Endothelial cell of umbilical vein (primary cell): ENCODE measurements around the gene GPR137. TPM values are rescaled to one million over a fixed set of nuclear protein-coding genes. Genes with fewer than 3 reads are reported as not detected.
A peak's percentile ranks its signal among the peaks of the same experiment; 100 is the strongest.

Source experiments
- BruUV-seq: library from RNA; stranded (reverse); fragments of 400-500 nt; replicated peaks from 2 replicates; lab custom pipeline; 2021; lab: Mats Ljungman, UMichigan
- CTCF ChIA-PET: fragments of 300-600, 350-600 bp; sonication (Branson Sonifier 250); formaldehyde crosslinking; loops from one replicate; lab custom pipeline; 2021; ENCODE audit warnings: antibody characterized with exemption, inconsistent platforms; lab: Charles Lee
- POLR2A ChIA-PET: fragments of 300-600, 350-600 bp; sonication (Branson Sonifier 250); formaldehyde crosslinking; loops from one replicate; lab custom pipeline; 2021; ENCODE audit warnings: antibody characterized with exemption, inconsistent platforms; lab: Charles Lee
- DNase-seq: peaks from one replicate; pipeline ENCODE4 v3.0.0-alpha.2; 2011; ENCODE audit warnings: low read depth, low spot score
- FAIRE-seq: peaks from 2 replicates; lab custom pipeline; 2011; peaks lifted over from hg19 to GRCh38; lab: Jason Lieb, UNC
- H2AFZ ChIP-seq: 2 replicates; pipeline ENCODE4 v1.6.0; 2012; ENCODE audit warnings: low read depth, low read length, control low read depth, inconsistent platforms
- H3K27ac ChIP-seq: 2 replicates; pipeline ENCODE4 v1.5.1; 2011; ENCODE audit warnings: low read depth, mild to moderate bottlenecking, control low read depth, low read length, moderate library complexity; ENCODE audit not compliant: insufficient read depth
- H3K27me3 ChIP-seq, 2 experiments: 2 replicates each; pipeline versions ENCODE4 v1.6.0 to v1.6.1; 2011; ENCODE audit warnings: low read length in 2 of 2, mixed read lengths in 1 of 2; ENCODE audit not compliant: control insufficient read depth in 2 of 2, insufficient read depth in 2 of 2
- H3K36me3 ChIP-seq, 2 experiments: 2 replicates in 1 of 2; 3 replicates in 1 of 2; pipeline ENCODE4 v1.5.1; 2011; ENCODE audit warnings: low read length in 2 of 2, mild to moderate bottlenecking in 1 of 2, moderate library complexity in 1 of 2; ENCODE audit not compliant: control insufficient read depth in 2 of 2, insufficient read depth in 2 of 2; ENCODE audit errors: extremely low read depth in 1 of 2
- H3K4me1 ChIP-seq: 3 replicates; pipeline ENCODE4 v1.5.1; 2011; ENCODE audit warnings: mild to moderate bottlenecking, low read length; ENCODE audit not compliant: control insufficient read depth, insufficient read depth; ENCODE audit errors: extremely low read depth
- H3K4me2 ChIP-seq: 2 replicates; pipeline ENCODE4 v1.6.1; 2011; ENCODE audit warnings: low read length, control low read depth, mixed read lengths; ENCODE audit not compliant: insufficient read depth
- H3K4me3 ChIP-seq, 3 experiments: fragments of 200-600 bp in 1 of 3; sonication (generic), shearing (Covaris generic) in 1 of 3; replicated peaks in 1 of 3; 2 replicates each; pipeline ENCODE4 v1.5.1; 2011 to 2016; ENCODE audit warnings: control low read depth in 3 of 3, low read length in 3 of 3, mild to moderate bottlenecking in 2 of 3, inconsistent platforms in 1 of 3, low read depth in 1 of 3, moderate library complexity in 1 of 3; ENCODE audit not compliant: insufficient read depth in 1 of 3
- H3K79me2 ChIP-seq: 2 replicates; pipeline ENCODE4 v1.6.0; 2012; ENCODE audit warnings: low read length, inconsistent platforms; ENCODE audit not compliant: control insufficient read depth, insufficient read depth
- H3K9ac ChIP-seq: replicated peaks from 2 replicates; pipeline ENCODE3; 2011; ENCODE audit warnings: low read length, control low read depth; ENCODE audit not compliant: insufficient read depth; ENCODE audit errors: extremely low read depth
- H3K9me1 ChIP-seq: replicated peaks from 3 replicates; pipeline ENCODE4 v1.6.0; 2011; ENCODE audit warnings: mild to moderate bottlenecking, low read length; ENCODE audit not compliant: control insufficient read depth, insufficient read depth; ENCODE audit errors: extremely low read depth
- H3K9me3 ChIP-seq: replicated peaks from 2 replicates; pipeline ENCODE4 v1.5.1; 2012; ENCODE audit warnings: low read length, inconsistent platforms; ENCODE audit not compliant: control insufficient read depth, insufficient read depth
- H4K20me1 ChIP-seq: replicated peaks from 2 replicates; pipeline ENCODE3; 2011; ENCODE audit warnings: mild to moderate bottlenecking, low read length; ENCODE audit not compliant: control insufficient read depth, insufficient read depth; ENCODE audit errors: extremely low read depth
- EZH2 ChIP-seq: IDR thresholded peaks from 2 replicates; pipeline ENCODE4 v1.6.1; 2012; ENCODE audit warnings: borderline replicate concordance, low read depth, mild to moderate bottlenecking, moderate library complexity, low read length, inconsistent platforms; ENCODE audit not compliant: severe bottlenecking
- FOS ChIP-seq: IDR thresholded peaks from 2 replicates; pipeline ENCODE4 v1.6.1; 2011; ENCODE audit warnings: mild to moderate bottlenecking, low read length, moderate library complexity, borderline replicate concordance; ENCODE audit not compliant: insufficient read depth
- GATA2 ChIP-seq: IDR thresholded peaks from 2 replicates; pipeline ENCODE4 v1.7.0; 2011; ENCODE audit warnings: low read depth, mild to moderate bottlenecking, moderate library complexity, mixed read lengths, low read length; ENCODE audit not compliant: insufficient read length, insufficient read depth
- JUN ChIP-seq: IDR thresholded peaks from 2 replicates; pipeline ENCODE4 v1.6.1; 2011; ENCODE audit warnings: borderline replicate concordance, low read depth; ENCODE audit not compliant: insufficient read length, insufficient read depth
- MYC ChIP-seq: IDR thresholded peaks from one replicate; pipeline ENCODE4 v1.6.1; 2011; ENCODE audit warnings: mild to moderate bottlenecking, low read depth, low read length
- POLR2A ChIP-seq: IDR thresholded peaks from 2 replicates; pipeline ENCODE4 v1.6.1; 2012; ENCODE audit warnings: low read depth, mild to moderate bottlenecking, control low read depth, low read length
- POLR2AphosphoS5 ChIP-seq: IDR thresholded peaks from 2 replicates; pipeline ENCODE4 v1.6.1; 2012; ENCODE audit warnings: low read depth, mild to moderate bottlenecking, control low read depth, low read length, moderate library complexity; ENCODE audit not compliant: insufficient read depth
- dilution Hi-C: fragments of 300-500 bp; cut with MboI; formaldehyde crosslinking; loops from one replicate; pipeline ENCODE4 v1.15.0; 2019; ENCODE audit warnings: low sequenced_read_pairs; ENCODE audit not compliant: extremely low pct_ligation_motif_present
- intact Hi-C: fragments of 100-400 bp; cut with micrococcal nuclease; formaldehyde crosslinking; loops from one replicate; pipeline ENCODE4 v1.10.0; 2022
- polyA plus RNA-seq, 4 experiments: library from polyadenylated mRNA; depleted of rRNA in 3 of 4; stranded (reverse) in 3 of 4; unstranded in 1 of 4; fragments of >200 nt; gene quantifications; 2 replicates each; pipeline versions ENCODE4 v1.2.1 to v1.2.3, GENCODE V29; 2011 to 2012; ENCODE audit warnings: missing spikeins in 1 of 4
- total RNA-seq: library from RNA; stranded (reverse); gene quantifications from 2 replicates; pipeline ENCODE4 v1.2.3, GENCODE V29; 2021
- TF ChIP-seq, protein P1 (sequence below), 2 donors: IDR thresholded peaks; 1 replicate in 1 of 2; 2 replicates in 1 of 2; pipeline ENCODE4 v1.5.1; 2011; ENCODE audit warnings: low read length in 2 of 2, mild to moderate bottlenecking in 2 of 2, moderate library complexity in 2 of 2, control low read depth in 1 of 2, inconsistent platforms in 1 of 2, low read depth in 1 of 2; ENCODE audit not compliant: insufficient read depth in 1 of 2; ENCODE audit errors: extremely low read depth in 1 of 2
- TF ChIP-seq, protein P2 (sequence below): IDR thresholded peaks from 2 replicates; pipeline ENCODE4 v1.6.1; 2011; ENCODE audit not compliant: insufficient read depth, insufficient read length

Gene GPR137
- total and polyA plus RNA-seq, 2 donors (not counting 3 experiments of a cell fraction or from before 2014, with no cell fraction given): 40.9 to 42.5 TPM

DNA sequence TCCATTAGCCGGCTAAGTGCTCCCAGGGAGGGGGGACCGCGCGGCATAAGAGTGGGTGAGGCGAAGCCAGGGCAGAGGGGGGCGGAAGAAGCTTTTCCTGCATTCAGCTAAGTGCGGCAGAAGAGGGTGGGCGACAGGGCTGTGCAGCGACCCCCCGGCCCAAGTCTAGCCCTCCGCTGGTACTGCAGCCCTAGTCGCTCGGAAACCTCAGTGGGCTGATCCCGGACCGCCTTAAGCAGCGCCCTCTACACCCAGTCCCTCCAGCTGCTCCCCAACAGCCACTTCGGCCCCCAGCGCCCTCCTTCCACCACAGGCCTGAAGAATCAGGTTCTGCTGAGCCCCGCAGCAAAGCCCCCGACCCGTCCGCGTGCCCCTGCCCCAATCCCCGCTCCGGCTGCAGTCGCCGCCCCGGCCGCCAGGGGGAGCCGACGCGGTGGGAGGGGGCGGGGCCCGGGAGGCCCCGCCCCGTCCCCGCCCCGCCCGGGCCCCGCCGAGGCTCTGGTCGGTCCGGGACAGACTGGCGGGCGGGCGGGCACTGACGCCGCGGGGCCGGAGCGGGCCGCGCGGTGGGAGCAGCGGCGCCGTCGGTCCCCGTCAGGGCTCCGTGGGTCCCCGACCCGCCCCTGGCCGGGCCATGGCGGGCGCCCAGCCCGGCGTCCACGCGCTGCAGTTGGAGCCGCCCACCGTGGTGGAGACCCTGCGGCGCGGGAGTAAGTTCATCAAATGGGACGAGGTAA lies 34.5 kb upstream of the GPR137 start, which contains the start of gene PLCB3:
Gene PLCB3, plus strand, starts transcription at position 515 of the 737 bp plus-strand sequence. Its CDS starts 120 bp downstream, at position 635.
- H3K27ac ChIP-seq: peak within 1 kb of the TSS; percentile 49
- H4K20me1 ChIP-seq: no peaks in the 10 kb centered on the region
- peak within 1 kb of the TSS; percentile 65 for H3K9ac ChIP-seq
- peak; percentile 74 for FAIRE-seq
- H3K9me1 ChIP-seq: no peaks in the 10 kb centered on the region
- peaks cover 34% of the 10 kb centered on the region for H3K79me2 ChIP-seq
- peak; percentile 40 for DNase-seq
- CTCF ChIA-PET: interaction anchor here (1.8 to 4.7 kb wide), 6 partner anchors 13 to 104 kb away, joined by 7 to 60 read pairs (median 28); partner anchors contain the start of genes CATSPERZ and FERMT3
- POLR2A ChIA-PET: no interaction called here
- H2AFZ ChIP-seq: peak within 1 kb of the TSS; percentile 81
- dilution Hi-C loops: no loop called here
- H3K9me3 ChIP-seq: no peaks in the 10 kb centered on the region
- peaks cover 0 to 10% of the 10 kb centered on the region in 2 experiments for H3K36me3 ChIP-seq
- BruUV-seq: no TSS peak
- H3K4me3 ChIP-seq: peak within 1 kb of the TSS; percentile 80 to 93 (median 80)
- no peak for TF ChIP-seq FOS
- TF ChIP-seq JUN: no peak
- TF ChIP-seq, protein P1, sequence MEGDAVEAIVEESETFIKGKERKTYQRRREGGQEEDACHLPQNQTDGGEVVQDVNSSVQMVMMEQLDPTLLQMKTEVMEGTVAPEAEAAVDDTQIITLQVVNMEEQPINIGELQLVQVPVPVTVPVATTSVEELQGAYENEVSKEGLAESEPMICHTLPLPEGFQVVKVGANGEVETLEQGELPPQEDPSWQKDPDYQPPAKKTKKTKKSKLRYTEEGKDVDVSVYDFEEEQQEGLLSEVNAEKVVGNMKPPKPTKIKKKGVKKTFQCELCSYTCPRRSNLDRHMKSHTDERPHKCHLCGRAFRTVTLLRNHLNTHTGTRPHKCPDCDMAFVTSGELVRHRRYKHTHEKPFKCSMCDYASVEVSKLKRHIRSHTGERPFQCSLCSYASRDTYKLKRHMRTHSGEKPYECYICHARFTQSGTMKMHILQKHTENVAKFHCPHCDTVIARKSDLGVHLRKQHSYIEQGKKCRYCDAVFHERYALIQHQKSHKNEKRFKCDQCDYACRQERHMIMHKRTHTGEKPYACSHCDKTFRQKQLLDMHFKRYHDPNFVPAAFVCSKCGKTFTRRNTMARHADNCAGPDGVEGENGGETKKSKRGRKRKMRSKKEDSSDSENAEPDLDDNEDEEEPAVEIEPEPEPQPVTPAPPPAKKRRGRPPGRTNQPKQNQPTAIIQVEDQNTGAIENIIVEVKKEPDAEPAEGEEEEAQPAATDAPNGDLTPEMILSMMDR (IDR thresholded peaks at IDR 0.05; ENCODE audit: extremely low read depth in 1 of 2, insufficient read depth in 1 of 2, low read depth in 1 of 2, low read length in 2 of 2): peak; percentile 64 to 82
- peak; percentile 79 for TF ChIP-seq POLR2A
- no peak for TF ChIP-seq MYC
- TF ChIP-seq, protein P2, sequence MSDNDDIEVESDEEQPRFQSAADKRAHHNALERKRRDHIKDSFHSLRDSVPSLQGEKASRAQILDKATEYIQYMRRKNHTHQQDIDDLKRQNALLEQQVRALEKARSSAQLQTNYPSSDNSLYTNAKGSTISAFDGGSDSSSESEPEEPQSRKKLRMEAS: no peak
- TF ChIP-seq POLR2AphosphoS5: peak; percentile 87
- no peak for TF ChIP-seq GATA2
- no peak for TF ChIP-seq EZH2
- peak within 1 kb of the TSS; percentile 86 for H3K4me2 ChIP-seq
- peaks cover 30% of the 10 kb centered on the region for H3K4me1 ChIP-seq
- H3K27me3 ChIP-seq: no peaks in the 10 kb centered on the region
- intact Hi-C loops: loop anchor here (1.0 kb wide), 4 partner anchors 12 to 50 kb away; partner anchors contain the start of gene GPR137
